Measurements from ENCODE around the gene LGALS7. TPM values are rescaled to one million over a fixed set of nuclear protein-coding genes. Genes with fewer than 3 reads are reported as not detected.

The LGALS7 gene
- total RNA-seq, 1 donor from 2014 or later: not detected

- Mint-ChIP-seq H3K27ac (no peak overlapping the region), H3K36me3 (peaks cover 5% of the 10 kb centered on the region), H3K27me3 (ENCODE audit: low read depth) (no peaks in the 10 kb centered on the region), H3K4me3 (no peak overlapping the region), H3K4me1 (peaks cover 9% of the 10 kb centered on the region), H3K9me3 (no peaks in the 10 kb centered on the region)
- no peak for DNase-seq (ENCODE audit: low spot score in 2 of 2, unreplicated experiment in 2 of 2)
- TF ChIP-seq CTCF (IDR thresholded peaks at IDR 0.05; ENCODE audit: unreplicated experiment): no peak
Observed at GRCh38 chr19:38723606-38723965, 49.7 kb downstream of the LGALS7 start.

GRCh38 chr19:38722947-38723605 lies 50.2 kb downstream of the LGALS7 start:
- no peak overlapping the region for H3K4me3 Mint-ChIP-seq
- DNase-seq (ENCODE audit: low spot score in 2 of 2, unreplicated experiment in 2 of 2): no peak
- no peaks in the 10 kb centered on the region for H3K27me3 Mint-ChIP-seq (ENCODE audit: low read depth)
- H3K9me3 Mint-ChIP-seq: no peaks in the 10 kb centered on the region
- H3K4me1 Mint-ChIP-seq: peaks cover 6% of the 10 kb centered on the region
- TF ChIP-seq CTCF (IDR thresholded peaks at IDR 0.05; ENCODE audit: unreplicated experiment): no peak
- no peak overlapping the region for H3K27ac Mint-ChIP-seq
- peaks cover 6% of the 10 kb centered on the region for H3K36me3 Mint-ChIP-seq

GRCh38 chr19:38721979-38722773 lies 51.1 kb downstream of the LGALS7 start:
- Mint-ChIP-seq H3K4me1 (peaks cover 5% of the 10 kb centered on the region), H3K36me3 (peaks cover 6% of the 10 kb centered on the region), H3K4me3 (no peak overlapping the region), H3K27ac (no peak overlapping the region), H3K27me3 (ENCODE audit: low read depth) (no peaks in the 10 kb centered on the region), H3K9me3 (no peaks in the 10 kb centered on the region)
- DNase-seq (ENCODE audit: low spot score in 2 of 2, unreplicated experiment in 2 of 2): no peak
- no peak for TF ChIP-seq CTCF (IDR thresholded peaks at IDR 0.05; ENCODE audit: unreplicated experiment)

DNA sequence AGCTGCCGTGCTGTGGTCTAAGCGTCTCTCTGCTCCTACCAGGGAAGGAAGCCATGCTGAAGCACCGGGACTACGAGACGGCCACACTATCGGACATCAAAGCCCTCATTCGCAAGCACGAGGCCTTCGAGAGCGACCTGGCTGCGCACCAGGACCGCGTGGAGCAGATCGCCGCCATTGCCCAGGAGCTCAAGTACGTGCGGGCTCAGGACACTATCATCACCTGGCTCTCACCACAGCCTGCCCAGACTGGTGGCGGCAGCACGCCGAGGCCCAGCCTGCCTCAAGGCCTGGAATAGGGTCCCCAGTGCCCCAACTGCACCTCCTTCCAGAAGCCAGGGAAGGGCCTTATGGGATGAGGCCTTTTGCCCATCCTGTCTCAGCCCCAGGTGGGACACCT lies 51.8 kb downstream of the LGALS7 start:
- Mint-ChIP-seq H3K4me3 (no peak overlapping the region), H3K36me3 (peaks cover 6% of the 10 kb centered on the region), H3K27ac (peak overlapping the region; percentile 22)

More for the DNA sequence above, 51.8 kb downstream of the LGALS7 start:
- Mint-ChIP-seq H3K9me3 (no peaks in the 10 kb centered on the region), H3K4me1 (peaks cover 5% of the 10 kb centered on the region), H3K27me3 (ENCODE audit: low read depth) (no peaks in the 10 kb centered on the region)
- no peak for DNase-seq (ENCODE audit: low spot score in 2 of 2, unreplicated experiment in 2 of 2)
- TF ChIP-seq CTCF (IDR thresholded peaks at IDR 0.05; ENCODE audit: unreplicated experiment): no peak

Other genes with a start within 250 kb of the LGALS7 start
- gene MAP4K1, start 155.6 kb downstream of the LGALS7 start, total RNA-seq: 3.9 to 5.6 TPM (median 4.9 TPM) in 3 replicates
- gene EIF3K, start 154.3 kb downstream of the LGALS7 start, total RNA-seq: 198 to 213 TPM (median 201 TPM) in 3 replicates
- gene ACTN4, start 125.9 kb downstream of the LGALS7 start, total RNA-seq: 452 to 469 TPM (median 460 TPM) in 3 replicates
- gene CAPN12, start 29.0 kb downstream of the LGALS7 start, total RNA-seq: 6.1 to 6.8 TPM (median 6.7 TPM) in 3 replicates
- 1.2 TPM in 1 of 3 replicates, not detected in the others for gene LGALS7B, start 15.7 kb upstream of the LGALS7 start, total RNA-seq
- gene LGALS4, start 39.4 kb upstream of the LGALS7 start, total RNA-seq: 1.4 to 3.0 TPM (median 1.6 TPM) in 3 replicates
- 79.5 to 91.4 TPM (median 85.9 TPM) in 3 replicates for gene ECH1, start 58.3 kb upstream of the LGALS7 start, total RNA-seq
- gene HNRNPL, start 76.5 kb upstream of the LGALS7 start, total RNA-seq: 423 to 443 TPM (median 425 TPM) in 3 replicates
- 2.1 to 3.3 TPM (median 2.3 TPM) in 3 replicates for gene RINL, start 104.8 kb upstream of the LGALS7 start, total RNA-seq
- gene SIRT2, start 126.1 kb upstream of the LGALS7 start, total RNA-seq: 45.2 to 46.5 TPM (median 45.7 TPM) in 3 replicates
- 13.4 to 13.9 TPM (median 13.5 TPM) in 3 replicates for gene NFKBIB, start 126.5 kb upstream of the LGALS7 start, total RNA-seq
- gene CCER2, start 138.7 kb upstream of the LGALS7 start, total RNA-seq: 1.8 to 2.2 TPM (median 2.0 TPM) in 3 replicates
- gene SARS2, start 157.2 kb upstream of the LGALS7 start, total RNA-seq: 59.0 to 70.7 TPM (median 61.3 TPM) in 3 replicates
- gene MRPS12, start 157.4 kb upstream of the LGALS7 start, total RNA-seq: 22.3 to 24.3 TPM (median 23.5 TPM) in 3 replicates
- 72.7 to 77.3 TPM (median 72.8 TPM) in 3 replicates for gene FBXO17, start 202.2 kb upstream of the LGALS7 start, total RNA-seq